CD14-positive monocyte (primary cell): ENCODE data around the gene OR6B1. TPM values are rescaled to one million over a fixed set of nuclear protein-coding genes. Genes with fewer than 3 reads are reported as not detected.

Experiments used
- DNase-seq, 3 donors: peaks; one replicate each; pipeline ENCODE4 v3.0.0-alpha.2; 2011 to 2022
- H2AFZ ChIP-seq: 2 replicates; pipeline ENCODE4 v1.6.0; 2012; ENCODE audit warnings: mild to moderate bottlenecking, low read depth, low read length, inconsistent platforms; ENCODE audit not compliant: insufficient read depth, poor library complexity, severe bottlenecking
- H3K27ac ChIP-seq, 2 donors: 1 replicate in 1 of 2; 2 replicates in 1 of 2; pipeline ENCODE4 v1.5.1; 2012 to 2013; ENCODE audit warnings: low read length in 2 of 2, control low read depth in 1 of 2, inconsistent platforms in 1 of 2, low read depth in 1 of 2, mild to moderate bottlenecking in 1 of 2
- H3K27me3 ChIP-seq, 2 donors: one replicate each; pipeline versions ENCODE4 v1.6.0 to v1.6.1; 2011 to 2013; ENCODE audit warnings: low read length in 2 of 2; ENCODE audit not compliant: control insufficient read depth in 2 of 2, insufficient read depth in 2 of 2
- H3K36me3 ChIP-seq, 2 donors: replicated peaks in 1 of 2; 1 replicate in 1 of 2; 2 replicates in 1 of 2; pipeline versions ENCODE4 v1.5.1 to v1.6.1; 2012 to 2013; ENCODE audit warnings: low read length in 2 of 2, control low read depth in 1 of 2, inconsistent platforms in 1 of 2, mild to moderate bottlenecking in 1 of 2; ENCODE audit not compliant: insufficient read depth in 2 of 2, control insufficient read depth in 1 of 2
- H3K4me1 ChIP-seq, 2 donors: 1 replicate in 1 of 2; 2 replicates in 1 of 2; pipeline versions ENCODE4 v1.5.1 to v1.6.1; 2012 to 2013; ENCODE audit warnings: low read length in 2 of 2, control low read depth in 1 of 2, inconsistent platforms in 1 of 2, mild to moderate bottlenecking in 1 of 2, moderate library complexity in 1 of 2; ENCODE audit not compliant: insufficient read depth in 2 of 2, control insufficient read depth in 1 of 2
- H3K4me2 ChIP-seq: replicated peaks from 2 replicates; pipeline ENCODE3; 2012; ENCODE audit warnings: low read length, moderate library complexity, mild to moderate bottlenecking; ENCODE audit not compliant: poor library complexity, severe bottlenecking; ENCODE audit errors: extremely low read depth
- H3K4me3 ChIP-seq, 3 experiments: fragments of 200-600 bp in 1 of 3; sonication (generic) in 1 of 3; replicated peaks in 1 of 3; 1 replicate in 2 of 3; 2 replicates in 1 of 3; pipeline ENCODE4 v1.5.1; 2011 to 2013; ENCODE audit warnings: low read length in 3 of 3, mild to moderate bottlenecking in 3 of 3, control low read depth in 2 of 3, low read depth in 2 of 3, inconsistent platforms in 1 of 3, moderate library complexity in 1 of 3
- H3K79me2 ChIP-seq: 2 replicates; pipeline ENCODE4 v1.6.0; 2012; ENCODE audit warnings: mild to moderate bottlenecking, control low read depth, inconsistent platforms, low read length, moderate library complexity; ENCODE audit not compliant: insufficient read depth
- H3K9ac ChIP-seq: 2 replicates; pipeline ENCODE4 v1.6.0; 2017; ENCODE audit warnings: low read length, mild to moderate bottlenecking; ENCODE audit not compliant: insufficient read depth, poor library complexity, severe bottlenecking
- H3K9me3 ChIP-seq, 2 donors: replicated peaks in 1 of 2; 1 replicate in 1 of 2; 2 replicates in 1 of 2; pipeline versions ENCODE4 v1.5.1 to v1.6.1; 2012 to 2013; ENCODE audit warnings: low read length in 2 of 2, control low read depth in 1 of 2; ENCODE audit not compliant: control insufficient read depth in 1 of 2, insufficient read depth in 1 of 2
- H4K20me1 ChIP-seq: 2 replicates; pipeline ENCODE4 v1.6.0; 2012; ENCODE audit warnings: mild to moderate bottlenecking, low read length, control low read depth, moderate library complexity; ENCODE audit not compliant: insufficient read depth
- H3K27ac Mint-ChIP-seq, 7 donors: one replicate each; pipeline ENCODE4 v1.8.0; 2020; ENCODE audit warnings: mild to moderate bottlenecking in 7 of 7, mixed read lengths in 7 of 7, moderate library complexity in 6 of 7, inconsistent platforms in 2 of 7
- H3K27me3 Mint-ChIP-seq, 3 donors: one replicate each; pipeline ENCODE4 v1.8.0; 2021 to 2022; ENCODE audit warnings: low read depth in 3 of 3, mild to moderate bottlenecking in 3 of 3, mixed read lengths in 3 of 3, moderate library complexity in 3 of 3, inconsistent platforms in 1 of 3
- H3K36me3 Mint-ChIP-seq, 2 donors: one replicate each; pipeline ENCODE4 v1.8.0; 2020; ENCODE audit warnings: mixed read lengths in 2 of 2, inconsistent platforms in 1 of 2, mild to moderate bottlenecking in 1 of 2
- H3K4me1 Mint-ChIP-seq: one replicate; pipeline ENCODE4 v1.8.0; 2020; ENCODE audit warnings: mild to moderate bottlenecking, mixed read lengths
- H3K4me3 Mint-ChIP-seq, 2 donors: one replicate each; pipeline ENCODE4 v1.8.0; 2020; ENCODE audit warnings: mild to moderate bottlenecking in 2 of 2, mixed read lengths in 2 of 2, moderate library complexity in 1 of 2
- H3K9me3 Mint-ChIP-seq, 7 donors: one replicate each; pipeline ENCODE4 v1.8.0; 2020 to 2022; ENCODE audit warnings: mixed read lengths in 7 of 7, mild to moderate bottlenecking in 6 of 7, moderate library complexity in 6 of 7, inconsistent platforms in 2 of 7
- CTCF ChIP-seq: fragments of 200-600 bp; IDR thresholded peaks from one replicate; pipeline ENCODE4 v1.8.0; 2022; ENCODE audit warnings: antibody characterized with exemption, mild to moderate bottlenecking
- WGBS: methylation state at CpG from one replicate; pipeline ENCODE4 v1.1.5; 2013; ENCODE audit warnings: missing lambda C conversion rate; ENCODE audit not compliant: insufficient coverage; 5-methylcytosine and 5-hydroxymethylcytosine counted together
- intact Hi-C, 2 donors: fragments of 100-400 bp; cut with micrococcal nuclease; formaldehyde crosslinking; loops; one replicate each; pipeline versions ENCODE4 v1.15.0 to v1.15.1; 2023
- polyA plus RNA-seq, 3 donors: library from polyadenylated mRNA; depleted of rRNA in 1 of 3; unstranded in 2 of 3; stranded (reverse) in 1 of 3; fragments of 300-500 nt in 2 of 3; fragments of >200 nt in 1 of 3; fragmentation: Illumina TruSeq in 2 of 3; gene quantifications; 1 replicate in 2 of 3; 2 replicates in 1 of 3; pipeline ENCODE4 v1.2.3, GENCODE V29; 2012 to 2021

Gene OR6B1
- polyA plus RNA-seq, 3 donors: not detected

- no peak overlapping the region for H3K9ac ChIP-seq
- H3K36me3 ChIP-seq: no peaks in the 10 kb centered on the region
- Mint-ChIP-seq H3K36me3 (no peaks in the 10 kb centered on the region), H3K27me3 (peaks cover 0 to 2% (median 0%) of the 10 kb centered on the region in 3 donors), H3K4me1 (peaks cover 8% of the 10 kb centered on the region), H3K9me3 (no peaks in the 10 kb centered on the region), H3K27ac (no peak overlapping the region), H3K4me3 (no peak overlapping the region)
- DNase-seq: no peak
- TF ChIP-seq CTCF: no peak
- no peaks in the 10 kb centered on the region for H3K4me1 ChIP-seq
- no peak overlapping the region for H2AFZ ChIP-seq
- no peak overlapping the region for H3K4me3 ChIP-seq
- no peak overlapping the region for H3K4me2 ChIP-seq
- no CpG with 5 or more reads among the region's 3 CpGs for WGBS
- no peak overlapping the region for H3K27ac ChIP-seq
- H3K9me3 ChIP-seq: no peaks in the 10 kb centered on the region
- no peaks in the 10 kb centered on the region for H4K20me1 ChIP-seq
- H3K27me3 ChIP-seq: no peaks in the 10 kb centered on the region
- intact Hi-C loops: no loop called here
- H3K79me2 ChIP-seq: no peaks in the 10 kb centered on the region
Measured at GRCh38 chr7:144027070-144027469, 26.9 kb downstream of the OR6B1 start.

- Mint-ChIP-seq H3K36me3 (no peaks in the 10 kb centered on the region), H3K27ac (no peak overlapping the region), H3K27me3 (peaks cover 0 to 2% (median 0%) of the 10 kb centered on the region in 3 donors), H3K9me3 (no peaks in the 10 kb centered on the region), H3K4me3 (no peak overlapping the region), H3K4me1 (peaks cover 8% of the 10 kb centered on the region)
- no peak for TF ChIP-seq CTCF
- intact Hi-C loops: no loop called here
- H3K27me3 ChIP-seq: no peaks in the 10 kb centered on the region
- no peaks in the 10 kb centered on the region for H4K20me1 ChIP-seq
- no peak for DNase-seq
- no peak overlapping the region for H3K9ac ChIP-seq
- WGBS: no CpG with 5 or more reads among the region's 1 CpG
- no peak overlapping the region for H3K4me3 ChIP-seq
- no peaks in the 10 kb centered on the region for H3K9me3 ChIP-seq
- no peaks in the 10 kb centered on the region for H3K79me2 ChIP-seq
- H3K4me1 ChIP-seq: no peaks in the 10 kb centered on the region
- H3K36me3 ChIP-seq: no peaks in the 10 kb centered on the region
- no peak overlapping the region for H3K27ac ChIP-seq
- no peak overlapping the region for H2AFZ ChIP-seq
- no peak overlapping the region for H3K4me2 ChIP-seq
Measured at GRCh38 chr7:144027974-144028373, 27.9 kb downstream of the OR6B1 start.
